SIG-M5 treated with dmso at 0.1 percent for 504 hours (cell line): ENCODE measurements around the gene ASCL1.

Experiments
- DNase-seq: peaks from one replicate; lab custom pipeline; 2025; ENCODE audit not compliant: unreplicated experiment; lab: John Stamatoyannopoulos, UW

The ASCL1 gene

DNA sequence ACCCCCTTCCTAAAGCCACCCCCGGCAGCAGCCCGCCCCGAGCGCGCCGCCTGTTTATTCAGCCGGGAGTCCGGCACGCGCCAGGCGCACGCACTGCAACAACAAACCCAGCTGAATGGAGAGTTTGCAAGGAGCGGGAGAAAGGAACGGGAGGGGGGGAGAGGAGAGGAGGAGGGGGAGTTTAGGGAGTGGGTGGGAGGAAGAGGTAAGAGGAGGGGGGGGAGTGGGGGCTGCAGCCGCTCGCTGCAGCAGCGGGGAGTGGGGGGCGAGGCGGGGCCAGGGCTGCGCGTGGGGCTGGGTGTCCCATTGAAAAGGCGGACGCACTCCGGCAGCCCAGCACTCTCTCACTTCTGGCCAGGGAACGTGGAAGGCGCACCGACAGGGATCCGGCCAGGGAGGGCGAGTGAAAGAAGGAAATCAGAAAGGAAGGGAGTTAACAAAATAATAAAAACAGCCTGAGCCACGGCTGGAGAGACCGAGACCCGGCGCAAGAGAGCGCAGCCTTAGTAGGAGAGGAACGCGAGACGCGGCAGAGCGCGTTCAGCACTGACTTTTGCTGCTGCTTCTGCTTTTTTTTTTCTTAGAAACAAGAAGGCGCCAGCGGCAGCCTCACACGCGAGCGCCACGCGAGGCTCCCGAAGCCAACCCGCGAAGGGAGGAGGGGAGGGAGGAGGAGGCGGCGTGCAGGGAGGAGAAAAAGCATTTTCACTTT, at the start of gene ASCL1:
ASCL1 (plus strand) TSS at position 336 of the 712 bp plus-strand sequence. CDS start 571 bp downstream, outside the sequence.
- DNase-seq: no peak

- DNase-seq: no peak
Observed at GRCh38 chr12:102907918-102908317, 49.6 kb upstream of the ASCL1 start.

DNA sequence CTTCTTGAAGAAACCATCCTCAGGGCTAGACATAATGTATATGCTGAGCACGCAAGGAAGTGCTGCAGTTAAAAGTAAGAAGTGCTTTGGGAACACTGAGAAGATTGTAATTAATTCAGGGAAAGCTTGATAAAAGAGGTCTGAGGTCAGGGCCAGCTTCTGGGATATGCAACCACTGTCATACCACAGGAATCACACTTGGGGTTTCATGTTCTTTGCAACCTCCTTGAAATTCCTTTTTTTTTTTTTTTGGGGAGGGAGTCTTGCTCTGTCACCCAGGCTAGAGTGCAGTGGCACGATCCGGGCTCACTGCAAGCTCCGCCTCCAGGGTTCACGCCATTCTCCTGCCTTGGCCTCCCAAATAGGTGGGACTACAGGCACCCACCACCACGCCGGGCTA, 47.3 kb upstream of the ASCL1 start:
- DNase-seq: no peak

DNA sequence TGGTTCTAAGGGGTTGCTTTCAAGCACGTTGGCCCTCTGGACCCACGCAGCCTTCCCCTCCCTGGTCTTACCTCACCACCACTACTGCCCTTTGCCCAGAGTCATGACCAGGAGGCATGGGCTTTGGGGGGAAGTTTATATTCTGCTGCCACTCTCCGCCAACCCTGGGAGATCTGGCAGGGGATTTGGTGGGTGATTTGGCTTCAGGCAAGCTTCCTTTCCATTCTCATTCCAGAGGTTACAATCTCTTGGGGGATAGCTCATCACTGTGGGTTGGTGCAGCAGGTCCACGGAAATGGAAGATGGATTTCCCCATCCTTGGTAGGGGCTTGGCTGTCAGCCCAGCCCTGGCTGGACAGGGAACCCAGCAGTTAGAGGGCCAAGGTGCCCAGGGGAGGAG, 46.7 kb upstream of the ASCL1 start:
- no peak for DNase-seq

DNA sequence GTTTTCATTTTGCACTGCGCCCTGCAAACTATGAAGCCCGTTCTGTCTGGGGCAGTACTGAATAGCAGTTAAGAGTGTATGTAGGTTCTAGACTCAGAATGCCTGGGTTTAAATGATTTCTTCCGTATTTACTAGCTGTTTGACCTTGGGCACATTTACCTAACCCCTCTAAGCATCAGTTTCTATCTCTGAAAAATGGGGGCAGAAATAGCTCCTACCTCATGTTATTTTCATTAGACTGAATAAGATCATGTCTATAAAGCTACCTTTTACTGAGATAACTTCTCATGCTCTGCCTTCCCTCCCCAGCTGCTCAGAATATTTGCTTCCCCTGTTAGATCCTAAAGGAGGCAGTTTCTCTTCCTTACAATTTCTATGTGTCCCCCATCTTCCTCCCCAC, 46.2 kb upstream of the ASCL1 start:
- no peak for DNase-seq

DNA sequence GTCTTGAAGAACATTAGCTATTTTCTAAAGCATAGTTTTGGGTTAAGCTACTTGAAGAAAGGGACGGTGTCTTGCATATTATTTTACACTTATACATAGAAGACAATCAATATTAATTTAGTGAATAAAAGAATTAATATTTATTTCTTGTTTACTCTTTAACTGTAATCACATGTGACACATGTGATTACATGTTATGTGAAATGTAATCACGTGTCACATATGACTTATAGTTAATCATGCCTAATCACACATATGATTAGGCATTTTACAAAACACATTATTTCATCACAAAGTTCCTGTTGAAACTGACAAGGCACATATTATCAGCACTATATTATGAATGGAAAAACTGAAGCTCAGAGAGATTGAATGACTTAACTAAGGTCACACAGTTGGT, 45.2 kb upstream of the ASCL1 start:
- no peak for DNase-seq

GRCh38 chr12:102913453-102914226, 43.8 kb upstream of the ASCL1 start:
- DNase-seq: no peak

DNA sequence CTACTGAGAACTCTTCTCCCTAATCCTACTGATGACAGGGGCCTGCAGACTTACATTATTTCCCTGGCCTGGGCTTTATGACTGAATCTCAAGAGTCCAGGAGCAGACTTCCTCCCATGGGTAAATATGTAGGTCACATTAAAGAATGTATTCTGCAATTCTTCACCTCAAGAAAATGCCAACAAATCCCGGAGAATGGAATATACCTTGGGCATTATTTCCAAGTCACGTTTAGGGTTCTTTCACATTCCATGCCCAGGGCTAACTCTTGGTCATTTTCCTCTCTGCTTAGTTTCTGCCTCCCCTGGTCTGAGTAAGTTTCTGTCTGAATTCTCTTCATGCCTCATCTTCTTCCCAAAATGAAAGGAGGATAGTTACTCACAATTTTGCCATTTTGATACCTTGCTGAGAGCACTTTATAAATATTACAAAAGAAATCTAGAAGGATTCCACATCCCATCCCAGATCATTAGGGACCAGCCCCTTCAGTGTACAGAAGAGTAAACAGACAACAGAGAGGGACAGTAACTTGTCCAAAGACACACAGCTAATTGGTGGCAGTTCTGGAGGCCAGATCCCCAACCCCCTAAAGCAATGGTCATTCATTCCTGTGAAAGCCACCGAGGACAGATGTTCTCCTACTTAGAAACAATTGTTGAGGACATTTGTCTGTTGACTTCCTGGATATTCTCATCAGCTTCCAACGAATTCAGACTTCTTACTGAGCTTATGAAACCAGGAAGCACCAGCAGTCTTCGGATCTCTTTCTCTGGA, 41.0 kb upstream of the ASCL1 start:
- DNase-seq: no peak

DNA sequence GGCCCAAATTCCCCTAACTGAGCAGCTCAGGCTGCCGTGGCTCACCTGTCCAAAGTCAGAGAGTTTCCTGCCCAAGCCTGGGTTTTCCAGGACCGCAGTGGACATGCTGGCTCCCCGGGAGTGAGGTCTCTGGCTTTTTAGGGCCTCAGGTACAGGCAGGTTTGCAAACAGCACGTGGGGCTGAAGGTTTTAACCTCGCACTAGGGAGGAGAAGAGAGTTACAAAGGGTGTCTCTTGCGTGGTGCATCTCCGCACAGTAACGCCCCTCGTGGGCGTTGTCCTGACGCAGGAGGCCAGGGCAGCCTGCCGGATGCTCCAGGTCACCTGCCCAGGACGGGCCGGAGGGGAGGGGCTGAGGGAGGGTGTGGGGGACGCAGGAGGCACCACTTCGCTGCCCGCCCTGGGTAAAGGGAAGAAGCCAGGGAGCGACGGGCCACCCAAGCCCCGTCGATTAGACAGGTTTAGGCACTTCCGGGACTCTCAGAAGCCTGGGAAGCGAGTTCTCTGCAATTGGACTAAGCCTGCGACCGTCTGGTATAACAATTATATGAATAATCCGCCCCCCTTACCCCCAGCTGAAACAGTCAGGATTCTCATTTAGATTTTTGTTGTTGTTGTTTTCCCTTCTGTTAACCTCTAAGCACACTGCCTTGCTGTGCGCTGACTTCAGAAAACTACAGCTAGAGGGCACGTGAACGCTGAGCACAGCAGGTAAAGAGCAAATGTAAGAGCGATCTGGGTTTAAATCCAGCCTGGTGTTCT, 40.3 kb upstream of the ASCL1 start, which contains the start of gene PAH:
PAH (minus strand) TSS at position 219 of the 762 bp plus-strand sequence; CDS start at position 105, 114 bp downstream.
- DNase-seq: no peak

DNA sequence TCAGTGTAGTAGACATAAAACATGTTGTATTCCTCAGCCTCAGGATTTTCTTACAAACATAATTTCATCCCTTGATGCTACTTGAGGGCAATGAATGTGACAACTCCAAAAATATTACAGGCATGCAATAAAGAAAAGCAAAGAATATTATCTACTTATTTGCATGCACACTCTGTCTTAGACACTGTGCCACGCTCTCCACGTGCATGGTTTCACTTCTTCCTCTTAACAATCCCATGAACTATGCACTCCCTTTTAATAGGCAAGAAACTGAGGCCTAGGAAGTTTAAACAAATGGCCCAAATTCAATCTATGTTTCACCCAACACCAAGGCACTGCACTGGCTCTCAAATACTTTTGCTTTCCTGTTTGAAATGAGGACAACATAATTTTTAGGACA, 38.6 kb upstream of the ASCL1 start:
- no peak for DNase-seq

DNA sequence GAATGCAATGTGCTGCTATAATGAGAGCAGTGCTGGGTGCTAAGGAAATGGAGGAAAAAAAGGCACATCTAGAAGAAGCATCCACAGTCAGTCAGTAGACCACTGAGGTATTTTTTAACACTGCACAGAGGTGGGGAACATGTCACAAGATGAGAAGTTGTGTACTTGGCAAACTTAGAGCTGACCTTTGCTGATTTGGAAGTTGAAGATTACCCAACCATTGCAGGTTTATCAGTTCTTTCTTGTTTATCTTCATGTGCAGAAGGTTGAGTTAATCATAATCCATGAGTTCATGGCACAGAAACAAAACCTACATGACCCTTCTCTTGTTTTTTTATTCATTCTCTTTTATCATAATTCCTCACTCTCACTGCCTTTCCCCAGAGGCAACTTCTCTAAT, 37.2 kb upstream of the ASCL1 start:
- no peak for DNase-seq

DNA sequence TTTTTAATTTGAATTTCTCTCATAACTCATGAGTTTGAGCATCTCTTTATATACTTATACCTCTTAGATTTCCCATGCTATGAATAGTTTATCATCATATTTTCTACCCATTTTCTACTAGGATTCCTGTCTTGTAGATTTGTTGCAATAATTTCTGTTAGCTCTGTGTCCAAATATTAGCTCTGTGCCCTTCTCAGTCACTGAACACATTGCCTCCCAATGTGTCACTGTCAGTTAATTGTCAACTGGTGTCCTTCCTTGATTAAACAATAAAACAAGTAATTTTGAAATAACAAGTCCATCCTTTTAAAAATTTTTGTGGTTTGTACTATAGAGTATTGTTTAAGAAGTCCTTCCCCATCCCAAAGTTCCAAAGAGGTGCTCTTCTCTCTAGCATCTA, 36.2 kb upstream of the ASCL1 start:
- DNase-seq: no peak

GRCh38 chr12:102927220-102927619, 30.3 kb upstream of the ASCL1 start:
- no peak for DNase-seq

DNA sequence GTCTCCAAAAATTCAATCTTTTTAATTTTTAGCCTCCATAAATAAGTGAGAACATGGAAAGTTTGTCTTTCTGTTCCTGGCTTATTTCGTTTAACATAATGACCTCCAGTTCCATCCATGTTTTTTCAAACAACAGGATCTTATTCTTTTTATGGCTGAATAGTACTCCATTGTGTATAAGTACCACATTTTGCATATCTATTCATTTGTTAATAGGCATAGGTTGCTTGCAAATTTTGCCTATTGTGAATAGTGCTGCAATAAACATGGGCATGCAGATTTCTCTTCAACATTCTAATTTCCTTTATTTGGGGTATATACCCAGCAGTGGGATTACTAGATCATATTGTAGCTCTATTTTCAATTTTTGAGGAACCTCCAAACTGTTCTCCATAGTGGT, 24.3 kb upstream of the ASCL1 start:
- no peak for DNase-seq

DNA sequence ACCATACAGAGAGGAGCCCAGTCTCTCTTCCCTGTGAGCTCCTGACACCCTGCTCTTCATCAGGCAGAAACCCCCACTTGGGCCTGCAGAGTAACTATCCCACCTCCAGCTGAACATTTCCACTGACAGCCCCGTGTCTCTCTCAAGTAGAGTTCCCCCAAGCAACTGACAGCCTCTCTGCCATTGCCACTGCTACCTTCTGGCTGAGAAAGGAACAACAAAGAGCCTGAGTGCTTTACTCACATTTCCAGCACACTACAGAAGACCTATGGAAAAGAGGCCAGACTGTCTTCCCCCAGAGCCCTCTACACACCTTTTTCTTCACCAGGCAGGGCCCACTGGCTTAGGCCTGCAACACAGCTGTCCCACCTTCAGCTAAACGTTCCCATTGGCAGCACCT, 18.4 kb upstream of the ASCL1 start:
- DNase-seq: no peak

DNA sequence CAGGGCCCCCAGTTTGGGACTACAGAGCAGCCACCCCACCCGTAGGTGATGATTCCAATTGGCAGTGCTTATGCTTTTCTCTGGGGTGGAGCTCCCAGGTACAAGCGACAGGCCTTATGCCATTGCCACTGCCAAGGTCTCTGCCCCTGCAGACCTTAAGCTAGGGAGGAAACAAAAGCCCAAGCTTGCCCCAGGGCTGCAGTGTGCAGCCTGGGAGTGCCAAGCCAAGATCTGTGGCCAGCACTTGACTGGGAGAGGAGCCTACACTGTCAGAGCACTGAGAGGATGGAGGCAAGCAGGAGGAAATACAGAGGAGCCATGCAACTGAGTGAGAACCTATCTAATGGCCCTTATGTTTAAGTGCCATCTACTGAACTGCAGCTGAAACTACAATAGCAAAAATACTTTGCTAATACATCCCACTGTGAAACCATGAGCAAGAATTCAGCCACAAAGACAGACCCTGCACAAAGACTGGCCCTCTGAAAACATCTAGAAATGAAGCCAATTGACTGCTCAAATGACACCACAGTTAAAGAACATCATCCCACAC, 17.7 kb upstream of the ASCL1 start:
- DNase-seq: no peak

DNA sequence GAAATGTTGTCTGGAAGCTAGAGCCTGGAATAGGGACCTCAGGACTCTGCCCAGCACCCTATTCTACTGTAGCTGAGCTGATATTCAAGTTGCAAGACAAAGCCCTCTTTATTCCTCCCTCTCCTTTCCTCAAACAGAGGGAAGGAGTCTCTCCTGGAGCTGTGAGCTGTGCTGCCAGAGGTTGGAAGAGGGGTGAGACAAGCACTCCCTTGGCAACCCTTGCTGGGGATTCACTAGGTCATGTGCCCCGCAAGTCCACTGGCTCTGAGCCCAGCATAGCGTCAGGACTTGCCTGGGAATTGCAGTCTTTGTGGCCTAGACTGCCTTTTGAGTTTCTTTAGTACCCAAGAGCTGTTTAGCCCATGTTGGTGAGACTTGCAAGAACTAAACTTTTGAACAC, 11.4 kb upstream of the ASCL1 start:
- DNase-seq: no peak

- peak; percentile 19 for DNase-seq
Observed at GRCh38 chr12:102948941-102949352, 8.5 kb upstream of the ASCL1 start.

GRCh38 chr12:102950107-102950949, 7.1 kb upstream of the ASCL1 start:
- DNase-seq: no peak
